ENCODE measurements around the gene TPSAB1.

The TPSAB1 gene

GRCh38 chr16:1216296-1216619, 24.2 kb upstream of the TPSAB1 start (continued):
- no peak for TF ChIP-seq TSHZ2 (CRISPR knock-in tag; IDR thresholded peaks at IDR 0.05)

- no peak for ATAC-seq
- TF ChIP-seq POU6F1 (CRISPR knock-in tag; IDR thresholded peaks at IDR 0.05; ENCODE audit: borderline replicate concordance, low read depth): no peak
- no peak for TF ChIP-seq CSRNP3 (CRISPR knock-in tag; IDR thresholded peaks at IDR 0.05)
- no peak for TF ChIP-seq ESRRG (CRISPR knock-in tag; IDR thresholded peaks at IDR 0.05)
- no peak for TF ChIP-seq ZNF8 (CRISPR knock-in tag; IDR thresholded peaks at IDR 0.05)
Observed at GRCh38 chr16:1216681-1217400, 23.7 kb upstream of the TPSAB1 start.

- ATAC-seq: no peak
- TF ChIP-seq POU6F1 (CRISPR knock-in tag; IDR thresholded peaks at IDR 0.05; ENCODE audit: borderline replicate concordance, low read depth): no peak
- TF ChIP-seq CSDC2 (CRISPR knock-in tag; IDR thresholded peaks at IDR 0.05): no peak
- no peak for TF ChIP-seq ARNTL (CRISPR knock-in tag; IDR thresholded peaks at IDR 0.05; ENCODE audit: borderline replicate concordance, low read depth)
- TF ChIP-seq ZC3H10 (CRISPR knock-in tag; IDR thresholded peaks at IDR 0.05): no peak
- TF ChIP-seq ZNF70 (CRISPR knock-in tag; IDR thresholded peaks at IDR 0.05): no peak
- TF ChIP-seq TCF4 (CRISPR knock-in tag; IDR thresholded peaks at IDR 0.05; ENCODE audit: borderline replicate concordance): no peak
- no peak for TF ChIP-seq PATZ1 (CRISPR knock-in tag; IDR thresholded peaks at IDR 0.05; ENCODE audit: borderline replicate concordance)
- no peak for TF ChIP-seq ESRRG (CRISPR knock-in tag; IDR thresholded peaks at IDR 0.05)
- TF ChIP-seq PPARA (CRISPR knock-in tag; IDR thresholded peaks at IDR 0.05; ENCODE audit: borderline replicate concordance): no peak
- TF ChIP-seq CREB5 (CRISPR knock-in tag; IDR thresholded peaks at IDR 0.05; ENCODE audit: low read depth): no peak
- TF ChIP-seq ZFP30 (CRISPR knock-in tag; IDR thresholded peaks at IDR 0.05): no peak
- TF ChIP-seq RARB (CRISPR knock-in tag; IDR thresholded peaks at IDR 0.05): no peak
- no peak for TF ChIP-seq ZNF565 (CRISPR knock-in tag; conservative IDR thresholded peaks at IDR 0.05; ENCODE audit: low read depth)
- no peak for TF ChIP-seq BACH2 (CRISPR knock-in tag; IDR thresholded peaks at IDR 0.05; ENCODE audit: borderline replicate concordance)
- TF ChIP-seq TOX (CRISPR knock-in tag; IDR thresholded peaks at IDR 0.05; ENCODE audit: borderline replicate concordance): no peak
Observed at GRCh38 chr16:1217526-1217925, 23.0 kb upstream of the TPSAB1 start.

Measured in SK-N-SH treated with all-trans-retinoic acid at 6 μM for 48 hours (cell line).